DND-41 (cell line): ENCODE measurements around the gene CGB5.

ENCODE experiments used
- ATAC-seq: fragments of 200-7000 bp; cut with Tn5 transposase; 3 replicates; pipeline ENCODE4 v1.9.1; 2021; ENCODE audit warnings: low read depth; ENCODE audit not compliant: insufficient read depth
- DNase-seq: peaks from one replicate; pipeline ENCODE4 v3.0.0-alpha.2; 2020
- H2AFZ ChIP-seq: 2 replicates; pipeline ENCODE4 v1.6.0; 2012; ENCODE audit warnings: low read depth, low read length
- H3K27ac ChIP-seq: 2 replicates; pipeline ENCODE4 v1.5.1; 2012; ENCODE audit warnings: low read length, inconsistent platforms
- H3K27me3 ChIP-seq: fragments of 200-600 bp; sonication (generic); 2 replicates; pipeline ENCODE4 v1.6.0; 2012; ENCODE audit warnings: low read length, mild to moderate bottlenecking, inconsistent platforms; ENCODE audit not compliant: insufficient read depth, poor library complexity
- H3K36me3 ChIP-seq: 2 replicates; pipeline ENCODE4 v1.5.1; 2012; ENCODE audit warnings: low read length, inconsistent platforms; ENCODE audit not compliant: insufficient read depth
- H3K4me1 ChIP-seq: 2 replicates; pipeline ENCODE4 v1.5.1; 2012; ENCODE audit warnings: mild to moderate bottlenecking, low read length; ENCODE audit not compliant: insufficient read depth
- H3K4me2 ChIP-seq: 2 replicates; pipeline ENCODE4 v1.6.0; 2012; ENCODE audit warnings: mild to moderate bottlenecking, moderate library complexity, low read length, inconsistent platforms; ENCODE audit not compliant: insufficient read depth
- H3K4me3 ChIP-seq, 2 experiments: fragments of 200-600 bp in 1 of 2; shearing (Covaris generic) in 1 of 2; 2 replicates each; pipeline ENCODE4 v1.5.1; 2012 to 2016; ENCODE audit warnings: inconsistent platforms in 2 of 2, low read length in 2 of 2, mild to moderate bottlenecking in 2 of 2, low read depth in 1 of 2, moderate library complexity in 1 of 2
- H3K79me2 ChIP-seq: 2 replicates; pipeline ENCODE4 v1.6.0; 2012; ENCODE audit warnings: low read length, inconsistent platforms; ENCODE audit not compliant: insufficient read depth
- H3K9ac ChIP-seq: 2 replicates; pipeline ENCODE4 v1.6.0; 2012; ENCODE audit warnings: low read depth, mild to moderate bottlenecking, inconsistent platforms, low read length, moderate library complexity
- H3K9me3 ChIP-seq: 2 replicates; pipeline ENCODE4 v1.5.1; 2012; ENCODE audit warnings: low read length, moderate library complexity, mild to moderate bottlenecking, inconsistent platforms; ENCODE audit not compliant: insufficient read depth, severe bottlenecking
- H4K20me1 ChIP-seq: 2 replicates; pipeline ENCODE4 v1.6.0; 2012; ENCODE audit warnings: low read length; ENCODE audit not compliant: insufficient read depth
- CTCF ChIP-seq: IDR thresholded peaks from 2 replicates; pipeline ENCODE4 v1.5.1; 2012; ENCODE audit warnings: borderline replicate concordance, low read length, moderate library complexity, mild to moderate bottlenecking; ENCODE audit not compliant: poor library complexity, severe bottlenecking; ENCODE audit errors: extremely low read depth
- EZH2 ChIP-seq: IDR thresholded peaks from 3 replicates; pipeline ENCODE4 v1.6.1; 2012; ENCODE audit warnings: borderline replicate concordance, low read depth, mild to moderate bottlenecking, moderate library complexity, low read length, inconsistent platforms; ENCODE audit not compliant: severe bottlenecking

The CGB5 gene

GRCh38 chr19:49067554-49067953 is 23.9 kb downstream of the CGB5 start:
- Histone ChIP-seq H3K4me3 (no peak overlapping the region), H3K27ac (no peak overlapping the region), H3K36me3 (no peaks in the 10 kb centered on the region), H3K4me1 (no peaks in the 10 kb centered on the region), H4K20me1 (no peaks in the 10 kb centered on the region), H3K9me3 (no peaks in the 10 kb centered on the region), H3K9ac (no peak overlapping the region), H2AFZ (no peak overlapping the region), H3K27me3 (peaks cover 10% of the 10 kb centered on the region), H3K4me2 (no peak overlapping the region), H3K79me2 (no peaks in the 10 kb centered on the region)
- TF ChIP-seq EZH2 (no peak), CTCF (no peak)
- ATAC-seq (no peak), DNase-seq (no peak)

- H2AFZ ChIP-seq, result no peak overlapping the region
- DNase-seq, result no peak
- no peak for TF ChIP-seq CTCF
- TF ChIP-seq EZH2, result no peak
- peaks cover 10% of the 10 kb centered on the region for H3K27me3 ChIP-seq
- no peak overlapping the region for H3K27ac ChIP-seq
- no peak for ATAC-seq
- no peak overlapping the region for H3K9ac ChIP-seq
- H3K4me2 ChIP-seq, result no peak overlapping the region
- H3K79me2 ChIP-seq, result no peaks in the 10 kb centered on the region
- H3K36me3 ChIP-seq, result no peaks in the 10 kb centered on the region
- no peak overlapping the region for H3K4me3 ChIP-seq
- no peaks in the 10 kb centered on the region for H4K20me1 ChIP-seq
- no peaks in the 10 kb centered on the region for H3K9me3 ChIP-seq
- H3K4me1 ChIP-seq, result no peaks in the 10 kb centered on the region
These were observed 25.4 kb downstream of the CGB5 start for GRCh38 chr19:49069026-49069425.

GRCh38 chr19:49070416-49070815 is 26.8 kb downstream of the CGB5 start:
- no peak for TF ChIP-seq CTCF
- TF ChIP-seq EZH2, result no peak
- no peak for ATAC-seq
- no peaks in the 10 kb centered on the region for H3K79me2 ChIP-seq
- no peak overlapping the region for H3K9ac ChIP-seq
- H3K36me3 ChIP-seq, result no peaks in the 10 kb centered on the region
- H3K4me3 ChIP-seq, result no peak overlapping the region
- H3K9me3 ChIP-seq, result no peaks in the 10 kb centered on the region
- no peaks in the 10 kb centered on the region for H4K20me1 ChIP-seq
- no peak overlapping the region for H3K27ac ChIP-seq
- H3K27me3 ChIP-seq, result peaks cover 9% of the 10 kb centered on the region
- no peaks in the 10 kb centered on the region for H3K4me1 ChIP-seq
- no peak overlapping the region for H3K4me2 ChIP-seq
- no peak overlapping the region for H2AFZ ChIP-seq
- no peak for DNase-seq
